SU-DHL-6 (cell line): ENCODE results near the gene HEMK1.
A peak's percentile ranks its signal among the peaks of the same experiment; 100 is the strongest.

Source experiments
- H2AFZ ChIP-seq: fragments of 200-600 bp; sonication (generic); 2 replicates; pipeline ENCODE4 v1.6.1; 2014; ENCODE audit warnings: low read depth, mild to moderate bottlenecking, moderate library complexity, mixed read lengths, antibody characterized with exemption, low read length; ENCODE audit not compliant: severe bottlenecking
- H3F3A ChIP-seq: fragments of 200-600 bp; shearing (Covaris generic); 2 replicates; pipeline ENCODE4 v1.6.0; 2016; ENCODE audit warnings: antibody characterized with exemption, mild to moderate bottlenecking; ENCODE audit not compliant: insufficient read depth
- H3K27ac ChIP-seq: fragments of 200-600 bp; sonication (generic); 2 replicates; pipeline ENCODE4 v1.5.1; 2016; ENCODE audit warnings: low read depth, mild to moderate bottlenecking, low read length, moderate library complexity, mixed read lengths
- H3K27me3 ChIP-seq: fragments of 200-600 bp; sonication (generic), shearing (Covaris generic); 2 replicates; pipeline ENCODE4 v1.6.0; 2014; ENCODE audit warnings: mild to moderate bottlenecking, low read length
- H3K36me3 ChIP-seq: fragments of 200-600 bp; sonication (generic); 2 replicates; pipeline ENCODE4 v1.6.1; 2014; ENCODE audit warnings: mild to moderate bottlenecking, low read length, mixed read lengths
- H3K4me2 ChIP-seq: fragments of 300-600, 200-600 bp; shearing (Covaris generic), sonication (generic); 2 replicates; pipeline ENCODE4 v1.6.0; 2014; ENCODE audit warnings: low read length, low read depth, mild to moderate bottlenecking; ENCODE audit not compliant: poor library complexity, severe bottlenecking
- H3K4me3 ChIP-seq: fragments of 200-600 bp; sonication (generic); 2 replicates; pipeline ENCODE4 v1.5.1; 2014; ENCODE audit warnings: antibody characterized with exemption, low read length, mild to moderate bottlenecking, mixed read lengths; ENCODE audit not compliant: insufficient read depth, poor library complexity, severe bottlenecking
- H3K79me2 ChIP-seq: fragments of 200-600 bp; sonication (generic); 2 replicates; pipeline ENCODE4 v1.6.1; 2014; ENCODE audit warnings: mild to moderate bottlenecking, low read length, moderate library complexity; ENCODE audit not compliant: insufficient read depth
- H3K9ac ChIP-seq: fragments of 200-600 bp; sonication (generic); 2 replicates; pipeline ENCODE4 v1.7.0; 2014; ENCODE audit warnings: mild to moderate bottlenecking, low read length
- H3K9me2 ChIP-seq: fragments of 200-600 bp; sonication (generic); replicated peaks from 2 replicates; pipeline ENCODE4 v1.6.1; 2014; ENCODE audit warnings: low read length; ENCODE audit not compliant: insufficient read depth
- H3K9me3 ChIP-seq: fragments of 200-600 bp; sonication (generic); 2 replicates; pipeline ENCODE4 v1.6.1; 2014; ENCODE audit warnings: low read length, mixed read lengths; ENCODE audit not compliant: insufficient read depth
- H4K20me1 ChIP-seq: fragments of 200-600 bp; sonication (generic); 2 replicates; pipeline ENCODE4 v1.6.1; 2014; ENCODE audit warnings: low read depth, mild to moderate bottlenecking, antibody characterized with exemption, low read length, moderate library complexity, mixed read lengths
- CTCF ChIP-seq: fragments of 200-600 bp; sonication (generic); IDR thresholded peaks from one replicate; pipeline ENCODE4 v1.5.1; 2017; ENCODE audit warnings: antibody characterized with exemption, mild to moderate bottlenecking, low read length, moderate library complexity; ENCODE audit not compliant: insufficient read depth, poor library complexity, severe bottlenecking
- EZH2phosphoT487 ChIP-seq: fragments of 200-600 bp; sonication (generic), shearing (Covaris generic); conservative IDR thresholded peaks from 2 replicates; pipeline ENCODE4 v1.6.1; 2018; ENCODE audit warnings: mild to moderate bottlenecking, antibody characterized with exemption, low read length, moderate library complexity, mixed read lengths

HEMK1 gene

GRCh38 chr3:50617096-50617791 is 47.9 kb downstream of the HEMK1 start, which contains the start of gene MAPKAPK3:
MAPKAPK3 (plus strand) TSS chr3:50617151; CDS start chr3:50617566, 415 bp downstream.
- Histone ChIP-seq H3K36me3 (no peaks in the 10 kb centered on the region), H3K9ac (peak within 1 kb of the TSS; percentile 70), H3K27ac (peak within 1 kb of the TSS; percentile 29; the same call in 1 of the 2 replicates), H4K20me1 (no peaks in the 10 kb centered on the region), H3K4me2 (peak within 1 kb of the TSS; percentile 78), H3K4me3 (peak within 1 kb of the TSS; percentile 76), H2AFZ (peak within 1 kb of the TSS; percentile 90), H3K79me2 (no peaks in the 10 kb centered on the region), H3K9me3 (no peaks in the 10 kb centered on the region), H3K9me2 (no peaks in the 10 kb centered on the region), H3F3A (no peaks in the 10 kb centered on the region), H3K27me3 (no peaks in the 10 kb centered on the region)
- no peak for TF ChIP-seq CTCF

GRCh38 chr3:50617911-50618481 is 48.7 kb downstream of the HEMK1 start:
- no peaks in the 10 kb centered on the region for H3K9me2 ChIP-seq

DNA sequence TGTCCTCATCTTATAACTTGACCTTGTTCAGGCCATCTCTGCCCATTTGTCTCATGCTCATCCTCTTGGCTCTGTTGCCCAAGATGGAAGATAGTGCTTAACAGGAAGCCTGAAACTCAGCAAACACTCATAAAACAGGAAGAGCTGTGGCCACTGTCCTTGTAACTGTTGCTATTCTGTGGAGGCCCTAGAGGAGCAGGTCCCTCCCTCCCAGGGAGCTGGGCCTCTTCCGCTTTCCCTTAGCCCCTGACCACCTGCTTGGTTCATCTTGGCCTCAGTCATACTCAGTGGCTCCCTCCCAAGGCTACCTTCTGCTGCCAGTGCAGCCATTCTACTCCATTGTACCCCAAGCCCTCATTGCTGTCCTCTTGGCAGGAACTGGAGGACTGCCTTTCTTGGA is 51.1 kb downstream of the HEMK1 start:
- Histone ChIP-seq H3F3A (no peaks in the 10 kb centered on the region), H3K9ac (no peak overlapping the region), H3K27ac (no peak overlapping the region), H4K20me1 (no peaks in the 10 kb centered on the region), H3K36me3 (no peaks in the 10 kb centered on the region), H3K4me2 (no peak overlapping the region), H3K79me2 (no peaks in the 10 kb centered on the region), H3K4me3 (no peak overlapping the region), H3K9me3 (no peaks in the 10 kb centered on the region), H2AFZ (no peak overlapping the region), H3K27me3 (no peaks in the 10 kb centered on the region), H3K9me2 (no peaks in the 10 kb centered on the region)
- TF ChIP-seq EZH2phosphoT487 (no peak), CTCF (no peak)

More at GRCh38 chr3:50617911-50618481, 48.7 kb downstream of the HEMK1 start:
- Histone ChIP-seq H3K79me2 (no peaks in the 10 kb centered on the region), H3K9me3 (no peaks in the 10 kb centered on the region), H3K27ac (no peak overlapping the region), H4K20me1 (no peaks in the 10 kb centered on the region), H3K27me3 (no peaks in the 10 kb centered on the region), H3K36me3 (no peaks in the 10 kb centered on the region), H3K9ac (peak overlapping the region; percentile 70), H3K4me3 (peak overlapping the region; percentile 76), H3F3A (no peaks in the 10 kb centered on the region), H3K4me2 (peak overlapping the region; percentile 72), H2AFZ (no peak overlapping the region)
- TF ChIP-seq EZH2phosphoT487 (no peak), CTCF (no peak)
